H1 (cell line): ENCODE data around the gene GPR157. TPM values are rescaled to one million over a fixed set of nuclear protein-coding genes. Genes with fewer than 3 reads are reported as not detected.

Source experiments
- BRCA1 ChIP-seq: IDR thresholded peaks from 2 replicates; pipeline ENCODE4 v1.6.1; 2012; ENCODE audit warnings: low read depth, low read length, improper control_type of control experiment
- CTBP2 ChIP-seq: IDR thresholded peaks from 2 replicates; pipeline ENCODE4 v1.7.0; 2011; ENCODE audit warnings: borderline replicate concordance, mild to moderate bottlenecking, moderate library complexity, mixed read lengths, low read length; ENCODE audit not compliant: insufficient read depth, insufficient read length
- FOSL1 ChIP-seq: IDR thresholded peaks from 2 replicates; pipeline ENCODE4 v1.6.1; 2011; ENCODE audit warnings: mild to moderate bottlenecking, low read depth, low read length, moderate library complexity; ENCODE audit not compliant: insufficient read depth
- POU5F1 ChIP-seq: IDR thresholded peaks from 2 replicates; pipeline ENCODE4 v1.6.1; 2011; ENCODE audit warnings: low read depth, mild to moderate bottlenecking, low read length, moderate library complexity
- polyA plus RNA-seq, 7 experiments: library from polyadenylated mRNA; depleted of rRNA in 3 of 7; stranded (reverse) in 5 of 7; unstranded in 2 of 7; fragments of >200 nt in 5 of 7; fragments of 200-250 nt in 2 of 7; gene quantifications; 1 replicate in 5 of 7; 2 replicates in 1 of 7; 4 replicates in 1 of 7; pipeline versions ENCODE4 v1.2.1 to v1.2.3, GENCODE V29; 2011 to 2013; ENCODE audit warnings: missing spikeins in 2 of 7, mixed read lengths in 2 of 7
- total RNA-seq: library from RNA; stranded (reverse); fragmentation: NEBNext Ultra II Directional; extraction: Animal tissue kit (Norgen Biotek cat#: 25700); gene quantifications from 2 replicates; pipeline ENCODE4 v1.2.1, GENCODE V29; 2021
- TF ChIP-seq, protein P1 (sequence below): fragments of 300-600 bp; sonication (generic); IDR thresholded peaks from 2 replicates; pipeline ENCODE4 v1.7.1; 2012; ENCODE audit warnings: low read length, moderate library complexity, mild to moderate bottlenecking, inconsistent platforms; ENCODE audit not compliant: insufficient replicate concordance

GPR157 gene
- total and polyA plus RNA-seq, 2 of the 8 experiments (the other 6 are each of a cell fraction or from before 2014, with no cell fraction given) = 1.0 to 11.0 TPM

DNA sequence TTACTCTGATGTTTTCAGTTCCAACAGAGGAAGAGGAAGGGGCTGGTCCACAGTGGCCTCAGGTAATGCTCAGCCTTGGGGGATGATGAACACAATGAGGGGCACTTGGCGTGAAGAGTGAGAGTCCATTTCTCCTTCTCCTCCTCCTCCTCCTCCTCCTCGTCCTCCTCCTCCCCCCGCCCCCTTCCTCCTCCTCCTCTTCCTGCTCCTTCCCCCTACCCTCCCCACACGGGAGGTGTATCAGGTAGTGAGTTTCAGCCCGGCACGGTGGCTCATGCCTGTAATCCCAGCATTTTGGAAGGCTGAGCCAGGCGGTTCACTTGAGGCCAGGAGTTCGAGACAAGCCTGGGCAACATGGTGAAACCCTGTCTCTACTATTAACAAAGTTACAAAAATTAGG, 17.3 kb upstream of the GPR157 start (continued):
- TF ChIP-seq, protein P1, sequence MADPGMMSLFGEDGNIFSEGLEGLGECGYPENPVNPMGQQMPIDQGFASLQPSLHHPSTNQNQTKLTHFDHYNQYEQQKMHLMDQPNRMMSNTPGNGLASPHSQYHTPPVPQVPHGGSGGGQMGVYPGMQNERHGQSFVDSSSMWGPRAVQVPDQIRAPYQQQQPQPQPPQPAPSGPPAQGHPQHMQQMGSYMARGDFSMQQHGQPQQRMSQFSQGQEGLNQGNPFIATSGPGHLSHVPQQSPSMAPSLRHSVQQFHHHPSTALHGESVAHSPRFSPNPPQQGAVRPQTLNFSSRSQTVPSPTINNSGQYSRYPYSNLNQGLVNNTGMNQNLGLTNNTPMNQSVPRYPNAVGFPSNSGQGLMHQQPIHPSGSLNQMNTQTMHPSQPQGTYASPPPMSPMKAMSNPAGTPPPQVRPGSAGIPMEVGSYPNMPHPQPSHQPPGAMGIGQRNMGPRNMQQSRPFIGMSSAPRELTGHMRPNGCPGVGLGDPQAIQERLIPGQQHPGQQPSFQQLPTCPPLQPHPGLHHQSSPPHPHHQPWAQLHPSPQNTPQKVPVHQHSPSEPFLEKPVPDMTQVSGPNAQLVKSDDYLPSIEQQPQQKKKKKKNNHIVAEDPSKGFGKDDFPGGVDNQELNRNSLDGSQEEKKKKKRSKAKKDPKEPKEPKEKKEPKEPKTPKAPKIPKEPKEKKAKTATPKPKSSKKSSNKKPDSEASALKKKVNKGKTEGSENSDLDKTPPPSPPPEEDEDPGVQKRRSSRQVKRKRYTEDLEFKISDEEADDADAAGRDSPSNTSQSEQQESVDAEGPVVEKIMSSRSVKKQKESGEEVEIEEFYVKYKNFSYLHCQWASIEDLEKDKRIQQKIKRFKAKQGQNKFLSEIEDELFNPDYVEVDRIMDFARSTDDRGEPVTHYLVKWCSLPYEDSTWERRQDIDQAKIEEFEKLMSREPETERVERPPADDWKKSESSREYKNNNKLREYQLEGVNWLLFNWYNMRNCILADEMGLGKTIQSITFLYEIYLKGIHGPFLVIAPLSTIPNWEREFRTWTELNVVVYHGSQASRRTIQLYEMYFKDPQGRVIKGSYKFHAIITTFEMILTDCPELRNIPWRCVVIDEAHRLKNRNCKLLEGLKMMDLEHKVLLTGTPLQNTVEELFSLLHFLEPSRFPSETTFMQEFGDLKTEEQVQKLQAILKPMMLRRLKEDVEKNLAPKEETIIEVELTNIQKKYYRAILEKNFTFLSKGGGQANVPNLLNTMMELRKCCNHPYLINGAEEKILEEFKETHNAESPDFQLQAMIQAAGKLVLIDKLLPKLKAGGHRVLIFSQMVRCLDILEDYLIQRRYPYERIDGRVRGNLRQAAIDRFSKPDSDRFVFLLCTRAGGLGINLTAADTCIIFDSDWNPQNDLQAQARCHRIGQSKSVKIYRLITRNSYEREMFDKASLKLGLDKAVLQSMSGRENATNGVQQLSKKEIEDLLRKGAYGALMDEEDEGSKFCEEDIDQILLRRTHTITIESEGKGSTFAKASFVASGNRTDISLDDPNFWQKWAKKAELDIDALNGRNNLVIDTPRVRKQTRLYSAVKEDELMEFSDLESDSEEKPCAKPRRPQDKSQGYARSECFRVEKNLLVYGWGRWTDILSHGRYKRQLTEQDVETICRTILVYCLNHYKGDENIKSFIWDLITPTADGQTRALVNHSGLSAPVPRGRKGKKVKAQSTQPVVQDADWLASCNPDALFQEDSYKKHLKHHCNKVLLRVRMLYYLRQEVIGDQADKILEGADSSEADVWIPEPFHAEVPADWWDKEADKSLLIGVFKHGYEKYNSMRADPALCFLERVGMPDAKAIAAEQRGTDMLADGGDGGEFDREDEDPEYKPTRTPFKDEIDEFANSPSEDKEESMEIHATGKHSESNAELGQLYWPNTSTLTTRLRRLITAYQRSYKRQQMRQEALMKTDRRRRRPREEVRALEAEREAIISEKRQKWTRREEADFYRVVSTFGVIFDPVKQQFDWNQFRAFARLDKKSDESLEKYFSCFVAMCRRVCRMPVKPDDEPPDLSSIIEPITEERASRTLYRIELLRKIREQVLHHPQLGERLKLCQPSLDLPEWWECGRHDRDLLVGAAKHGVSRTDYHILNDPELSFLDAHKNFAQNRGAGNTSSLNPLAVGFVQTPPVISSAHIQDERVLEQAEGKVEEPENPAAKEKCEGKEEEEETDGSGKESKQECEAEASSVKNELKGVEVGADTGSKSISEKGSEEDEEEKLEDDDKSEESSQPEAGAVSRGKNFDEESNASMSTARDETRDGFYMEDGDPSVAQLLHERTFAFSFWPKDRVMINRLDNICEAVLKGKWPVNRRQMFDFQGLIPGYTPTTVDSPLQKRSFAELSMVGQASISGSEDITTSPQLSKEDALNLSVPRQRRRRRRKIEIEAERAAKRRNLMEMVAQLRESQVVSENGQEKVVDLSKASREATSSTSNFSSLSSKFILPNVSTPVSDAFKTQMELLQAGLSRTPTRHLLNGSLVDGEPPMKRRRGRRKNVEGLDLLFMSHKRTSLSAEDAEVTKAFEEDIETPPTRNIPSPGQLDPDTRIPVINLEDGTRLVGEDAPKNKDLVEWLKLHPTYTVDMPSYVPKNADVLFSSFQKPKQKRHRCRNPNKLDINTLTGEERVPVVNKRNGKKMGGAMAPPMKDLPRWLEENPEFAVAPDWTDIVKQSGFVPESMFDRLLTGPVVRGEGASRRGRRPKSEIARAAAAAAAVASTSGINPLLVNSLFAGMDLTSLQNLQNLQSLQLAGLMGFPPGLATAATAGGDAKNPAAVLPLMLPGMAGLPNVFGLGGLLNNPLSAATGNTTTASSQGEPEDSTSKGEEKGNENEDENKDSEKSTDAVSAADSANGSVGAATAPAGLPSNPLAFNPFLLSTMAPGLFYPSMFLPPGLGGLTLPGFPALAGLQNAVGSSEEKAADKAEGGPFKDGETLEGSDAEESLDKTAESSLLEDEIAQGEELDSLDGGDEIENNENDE = no peak
- TF ChIP-seq CTBP2 = no peak
- no peak for TF ChIP-seq FOSL1
- no peak for TF ChIP-seq BRCA1
- TF ChIP-seq POU5F1 = no peak
